ENCODE results near the gene FAXC.
"Not testable (repeated sequence)": the region's sequence is repeated elsewhere in the genome, so short reads cannot be mapped to it uniquely, and the experiment has no call there.

FAXC gene

DNA sequence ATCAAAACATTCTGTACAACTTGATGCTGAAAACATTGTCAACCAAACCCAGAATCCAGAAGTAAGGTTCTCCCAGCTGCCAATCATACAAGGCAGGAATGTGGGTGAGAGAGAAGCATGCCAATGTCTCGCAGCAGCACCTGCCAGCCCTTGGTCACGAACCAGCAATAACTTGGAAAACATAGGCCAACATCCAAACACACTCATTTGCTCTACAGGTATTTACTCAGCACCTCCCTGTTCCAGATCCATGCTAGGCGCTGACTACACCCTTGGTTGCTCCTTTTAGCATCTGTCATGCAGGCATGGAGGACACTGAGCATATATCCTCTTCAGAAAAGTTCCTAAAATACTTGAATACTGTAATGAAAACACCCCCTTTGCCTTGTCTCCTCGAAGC, 63.6 kb downstream of the FAXC start:
- no peak for DNase-seq (ENCODE audit: extremely low spot score)
- CTCF ChIA-PET: interaction anchor here (1.2 kb wide), 1 partner anchor 14 kb away, joined by 3 read pairs; no protein-coding TSS in a partner anchor
- POLR2A ChIA-PET: no interaction called here
- TF ChIP-seq FOXK2 (IDR thresholded peaks at IDR 0.05): no peak
- TF ChIP-seq TARDBP (IDR thresholded peaks at IDR 0.05): no peak
- TF ChIP-seq ZNF384 (IDR thresholded peaks at IDR 0.05): no peak
- no peak for TF ChIP-seq NFRKB (IDR thresholded peaks at IDR 0.05)
- no peak for TF ChIP-seq HDGF (IDR thresholded peaks at IDR 0.05; ENCODE audit: borderline replicate concordance)

DNA sequence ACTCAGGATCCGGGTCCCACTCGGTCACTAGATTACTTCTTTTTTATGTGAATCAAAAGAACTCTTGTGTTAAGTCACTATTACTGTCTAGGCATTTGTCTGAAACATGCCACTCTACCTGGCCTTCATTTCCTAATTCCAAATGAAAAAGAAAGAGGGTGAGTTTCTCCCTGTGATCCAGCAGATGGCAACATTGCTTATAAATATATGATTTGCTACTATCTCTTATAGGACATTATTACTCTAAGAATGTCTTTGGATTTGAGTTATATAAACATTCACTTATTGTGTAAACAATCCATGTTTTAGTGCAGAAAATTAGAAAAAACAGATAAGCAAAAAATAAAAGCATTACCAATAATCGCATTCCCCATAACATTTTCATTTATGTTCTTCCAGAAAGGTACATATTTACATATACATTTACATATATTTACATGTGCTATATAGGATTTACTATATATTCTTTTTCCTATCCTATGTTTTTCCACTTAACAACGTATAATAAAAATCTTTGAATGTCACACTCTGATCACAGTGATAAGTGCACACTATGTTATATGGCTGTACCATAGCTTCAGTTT, 66.9 kb downstream of the FAXC start:
- DNase-seq (ENCODE audit: extremely low spot score): peak; percentile 21
- ChIA-PET POLR2A (no interaction called here), CTCF (no interaction called here)
- no peak for TF ChIP-seq CTBP1 (IDR thresholded peaks at IDR 0.05; ENCODE audit: borderline replicate concordance)
- TF ChIP-seq SP1 (IDR thresholded peaks at IDR 0.05): no peak

DNA sequence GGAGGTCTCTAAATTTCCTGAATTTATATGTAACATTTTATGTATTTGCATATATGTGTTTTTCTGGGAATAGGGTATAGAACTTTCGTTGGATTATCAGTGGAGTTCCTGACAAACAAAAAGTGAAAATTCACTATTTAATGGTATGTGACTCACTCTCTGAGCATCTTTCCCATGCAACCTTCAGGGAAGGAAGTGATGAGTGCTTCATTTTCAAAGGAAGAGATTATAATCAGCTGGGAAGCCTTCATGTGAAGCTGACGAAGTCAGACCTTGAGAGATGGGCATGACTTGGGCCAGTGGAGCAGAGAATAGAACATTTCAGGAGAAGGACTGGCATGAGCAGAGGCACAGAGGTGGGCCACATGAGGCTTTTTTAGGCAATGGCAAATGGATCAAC, 72.7 kb downstream of the FAXC start:
- POLR2A ChIA-PET: no interaction called here
- TF ChIP-seq FOXM1 (IDR thresholded peaks at IDR 0.05; ENCODE audit: borderline replicate concordance) (no peak), LEF1 (IDR thresholded peaks at IDR 0.05; ENCODE audit: borderline replicate concordance) (no peak), FOXK2 (IDR thresholded peaks at IDR 0.05) (no peak), ELF4 (IDR thresholded peaks at IDR 0.05) (no peak), NFRKB (IDR thresholded peaks at IDR 0.05) (no peak), FOXA1 (IDR thresholded peaks at IDR 0.05) (no peak), HDGF (IDR thresholded peaks at IDR 0.05; ENCODE audit: borderline replicate concordance) (no peak), ARNT (IDR thresholded peaks at IDR 0.05) (no peak), SP1 (IDR thresholded peaks at IDR 0.05) (no peak), ZNF384 (IDR thresholded peaks at IDR 0.05) (no peak), L3MBTL2 (conservative IDR thresholded peaks at IDR 0.05) (no peak), SUZ12 (IDR thresholded peaks at IDR 0.05) (no peak), BHLHE40 (IDR thresholded peaks at IDR 0.05; ENCODE audit: borderline replicate concordance) (no peak), TARDBP (IDR thresholded peaks at IDR 0.05) (no peak), CTBP1 (IDR thresholded peaks at IDR 0.05; ENCODE audit: borderline replicate concordance) (no peak)
- TF ChIP-seq, protein P1, sequence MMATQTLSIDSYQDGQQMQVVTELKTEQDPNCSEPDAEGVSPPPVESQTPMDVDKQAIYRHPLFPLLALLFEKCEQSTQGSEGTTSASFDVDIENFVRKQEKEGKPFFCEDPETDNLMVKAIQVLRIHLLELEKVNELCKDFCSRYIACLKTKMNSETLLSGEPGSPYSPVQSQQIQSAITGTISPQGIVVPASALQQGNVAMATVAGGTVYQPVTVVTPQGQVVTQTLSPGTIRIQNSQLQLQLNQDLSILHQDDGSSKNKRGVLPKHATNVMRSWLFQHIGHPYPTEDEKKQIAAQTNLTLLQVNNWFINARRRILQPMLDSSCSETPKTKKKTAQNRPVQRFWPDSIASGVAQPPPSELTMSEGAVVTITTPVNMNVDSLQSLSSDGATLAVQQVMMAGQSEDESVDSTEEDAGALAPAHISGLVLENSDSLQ (IDR thresholded peaks at IDR 0.05): no peak
- DNase-seq (ENCODE audit: extremely low spot score): no peak
- CTCF ChIA-PET: no interaction called here

DNA sequence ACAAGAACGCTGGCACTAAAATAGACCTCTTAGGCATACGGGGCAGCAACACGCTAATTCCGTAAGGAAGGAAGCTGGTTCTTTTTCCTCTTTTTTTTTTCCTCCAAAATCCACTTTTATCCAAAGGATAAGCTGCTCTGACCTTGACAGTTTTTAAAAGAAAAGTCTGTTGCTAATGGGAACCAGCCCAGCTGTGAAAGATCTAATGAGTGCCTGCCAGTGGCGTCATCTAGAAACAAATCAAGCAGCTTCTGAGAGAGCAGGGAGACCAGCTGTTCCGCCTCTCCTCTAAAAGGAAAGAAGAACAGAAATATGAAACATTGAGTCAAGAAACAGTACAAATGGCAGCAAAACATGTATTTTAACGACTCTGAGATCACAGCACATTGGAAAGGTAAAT, 78.6 kb downstream of the FAXC start:
- POLR2A ChIA-PET: no interaction called here
- TF ChIP-seq, protein P1 (IDR thresholded peaks at IDR 0.05): no peak
- no peak for TF ChIP-seq NFRKB (IDR thresholded peaks at IDR 0.05)
- TF ChIP-seq FOXM1 (IDR thresholded peaks at IDR 0.05; ENCODE audit: borderline replicate concordance): no peak
- CTCF ChIA-PET: no interaction called here
- DNase-seq (ENCODE audit: extremely low spot score): no peak

- no peak for TF ChIP-seq L3MBTL2 (conservative IDR thresholded peaks at IDR 0.05)
- no peak for TF ChIP-seq FOXM1 (IDR thresholded peaks at IDR 0.05; ENCODE audit: borderline replicate concordance)
- TF ChIP-seq HDGF (IDR thresholded peaks at IDR 0.05; ENCODE audit: borderline replicate concordance): no peak
- TF ChIP-seq, protein P1 (IDR thresholded peaks at IDR 0.05): no peak
- no peak for TF ChIP-seq TARDBP (IDR thresholded peaks at IDR 0.05)
- TF ChIP-seq ZNF384 (IDR thresholded peaks at IDR 0.05): no peak
- no peak for TF ChIP-seq LEF1 (IDR thresholded peaks at IDR 0.05; ENCODE audit: borderline replicate concordance)
- TF ChIP-seq CTBP1 (IDR thresholded peaks at IDR 0.05; ENCODE audit: borderline replicate concordance): no peak
- no peak for TF ChIP-seq SP1 (IDR thresholded peaks at IDR 0.05)
- no peak for TF ChIP-seq NFRKB (IDR thresholded peaks at IDR 0.05)
- no peak for TF ChIP-seq ARNT (IDR thresholded peaks at IDR 0.05)
- TF ChIP-seq SUZ12 (IDR thresholded peaks at IDR 0.05): no peak
- no peak for TF ChIP-seq FOXA1 (IDR thresholded peaks at IDR 0.05)
- TF ChIP-seq BHLHE40 (IDR thresholded peaks at IDR 0.05; ENCODE audit: borderline replicate concordance): no peak
- TF ChIP-seq ELF4 (IDR thresholded peaks at IDR 0.05): no peak
- TF ChIP-seq FOXK2 (IDR thresholded peaks at IDR 0.05): no peak
Observed at GRCh38 chr6:99270030-99270429, 79.4 kb downstream of the FAXC start.

GRCh38 chr6:99269207-99269606, 80.3 kb downstream of the FAXC start:
- ChIA-PET CTCF (no interaction called here), POLR2A (no interaction called here)
- no peak for DNase-seq (ENCODE audit: extremely low spot score)
- TF ChIP-seq FOXK2 (IDR thresholded peaks at IDR 0.05): no peak
- TF ChIP-seq FOXM1 (IDR thresholded peaks at IDR 0.05; ENCODE audit: borderline replicate concordance): no peak
- no peak for TF ChIP-seq FOXA1 (IDR thresholded peaks at IDR 0.05)
- TF ChIP-seq ARNT (IDR thresholded peaks at IDR 0.05): no peak
- no peak for TF ChIP-seq ELF4 (IDR thresholded peaks at IDR 0.05)
- no peak for TF ChIP-seq BHLHE40 (IDR thresholded peaks at IDR 0.05; ENCODE audit: borderline replicate concordance)

More at GRCh38 chr6:99270030-99270429, 79.4 kb downstream of the FAXC start:
- POLR2A ChIA-PET: no interaction called here
- CTCF ChIA-PET: no interaction called here
- no peak for DNase-seq (ENCODE audit: extremely low spot score)

- DNase-seq (ENCODE audit: extremely low spot score); CTCF ChIA-PET; POLR2A ChIA-PET: not testable (repeated sequence)
Observed at GRCh38 chr6:99266996-99267395, 82.5 kb downstream of the FAXC start.

GRCh38 chr6:99265447-99265846, 84.0 kb downstream of the FAXC start:
- CTCF ChIA-PET; POLR2A ChIA-PET; DNase-seq (ENCODE audit: extremely low spot score): not testable (repeated sequence)
